Right atrium auricular region (tissue), 2 donors: ENCODE data around the gene ABTB1. TPM values are rescaled to one million over a fixed set of nuclear protein-coding genes. Genes with fewer than 3 reads are reported as not detected.

Source experiments
- DNase-seq: peaks from one replicate; pipeline ENCODE4 v3.0.0-alpha.2; 2019; ENCODE audit warnings: low spot score
- H3K27ac ChIP-seq, 2 donors: fragments of 200-600 bp; sonication (generic); 1 replicate in 1 of 2; 2 replicates in 1 of 2; pipeline ENCODE4 v1.5.1; 2016 to 2019
- H3K27me3 ChIP-seq, 2 donors: fragments of 200-600 bp; sonication (generic); one replicate each; pipeline versions ENCODE4 v1.5.1 to v1.6.0; 2017 to 2019
- H3K36me3 ChIP-seq: fragments of 200-600 bp; sonication (generic); one replicate; pipeline ENCODE4 v1.5.1; 2016
- H3K4me1 ChIP-seq, 2 donors: fragments of 200-600 bp; sonication (generic); one replicate each; pipeline versions ENCODE4 v1.5.1 to v1.6.0; 2017 to 2019
- H3K4me3 ChIP-seq, 2 donors: fragments of 200-600 bp; sonication (generic); 1 replicate in 1 of 2; 2 replicates in 1 of 2; pipeline ENCODE4 v1.5.1; 2017 to 2019; ENCODE audit warnings: mild to moderate bottlenecking in 1 of 2, moderate library complexity in 1 of 2
- H3K9me3 ChIP-seq, 2 donors: fragments of 200-600 bp; sonication (generic); one replicate each; pipeline ENCODE4 v1.5.1; 2019
- CTCF ChIP-seq, 2 donors: fragments of 200-600 bp; sonication (generic); IDR thresholded peaks; one replicate each; pipeline ENCODE4 v1.5.1; 2019; ENCODE audit warnings: antibody characterized with exemption in 2 of 2
- total RNA-seq, 2 donors: library from RNA; depleted of rRNA; stranded (reverse); fragments of >200 nt; gene quantifications; one replicate each; pipeline ENCODE4 v1.1.0, GENCODE V29; 2016

ABTB1 gene
- total RNA-seq, 2 donors from 2014 or later: 14.9 to 16.9 TPM

- H3K9me3 ChIP-seq: no peaks in the 10 kb centered on the region
- no peaks in the 10 kb centered on the region for H3K36me3 ChIP-seq
- no peak overlapping the region for H3K27ac ChIP-seq
- no peak overlapping the region for H3K4me3 ChIP-seq
- DNase-seq: no peak
- no peak for TF ChIP-seq CTCF (IDR thresholded peaks at IDR 0.05)
- H3K4me1 ChIP-seq: no peaks in the 10 kb centered on the region
- no peaks in the 10 kb centered on the region for H3K27me3 ChIP-seq
These were observed 34.8 kb upstream of the ABTB1 start for GRCh38 chr3:127637971-127638370.

- TF ChIP-seq CTCF (IDR thresholded peaks at IDR 0.05): no peak
- no peak overlapping the region for H3K27ac ChIP-seq
- H3K27me3 ChIP-seq: no peaks in the 10 kb centered on the region
- H3K9me3 ChIP-seq: no peaks in the 10 kb centered on the region
- no peak for DNase-seq
- H3K4me3 ChIP-seq: no peak overlapping the region
- no peaks in the 10 kb centered on the region for H3K36me3 ChIP-seq
- no peaks in the 10 kb centered on the region for H3K4me1 ChIP-seq
These were observed 33.3 kb upstream of the ABTB1 start for GRCh38 chr3:127639173-127640041.

GRCh38 chr3:127640042-127640355 is 32.8 kb upstream of the ABTB1 start:
- Histone ChIP-seq H3K4me3 (no peak overlapping the region), H3K9me3 (no peaks in the 10 kb centered on the region), H3K27me3 (no peaks in the 10 kb centered on the region), H3K27ac (no peak overlapping the region), H3K4me1 (no peaks in the 10 kb centered on the region), H3K36me3 (no peaks in the 10 kb centered on the region)
- TF ChIP-seq CTCF (IDR thresholded peaks at IDR 0.05): no peak
- DNase-seq: no peak

- Histone ChIP-seq H3K9me3 (no peaks in the 10 kb centered on the region), H3K27me3 (no peaks in the 10 kb centered on the region), H3K4me1 (no peaks in the 10 kb centered on the region), H3K4me3 (no peak overlapping the region), H3K27ac (no peak overlapping the region), H3K36me3 (no peaks in the 10 kb centered on the region)
- DNase-seq: no peak
- no peak for TF ChIP-seq CTCF (IDR thresholded peaks at IDR 0.05)
These were observed 27.9 kb upstream of the ABTB1 start for GRCh38 chr3:127644641-127645370.

- Histone ChIP-seq H3K36me3 (no peaks in the 10 kb centered on the region), H3K27me3 (no peaks in the 10 kb centered on the region), H3K4me3 (no peak overlapping the region), H3K27ac (no peak overlapping the region), H3K9me3 (no peaks in the 10 kb centered on the region), H3K4me1 (no peaks in the 10 kb centered on the region)
- DNase-seq: no peak
- no peak for TF ChIP-seq CTCF (IDR thresholded peaks at IDR 0.05)
These were observed 27.3 kb upstream of the ABTB1 start for GRCh38 chr3:127645371-127646015.
